Caco-2 (cell line): Measurements from ENCODE around the gene GPC5. TPM values are rescaled to one million over a fixed set of nuclear protein-coding genes. Genes with fewer than 3 reads are reported as not detected.

Experiments
- BruUV-seq: library from RNA; stranded (reverse); fragments of 400-500 nt; replicated peaks from 2 replicates; lab custom pipeline; 2021; lab: Mats Ljungman, UMichigan
- CTCF ChIA-PET: fragments of 300-600 bp; sonication (Branson Sonifier 250); formaldehyde crosslinking; loops from one replicate; lab custom pipeline; 2022; ENCODE audit warnings: antibody characterized with exemption; lab: Charles Lee
- POLR2A ChIA-PET: fragments of 300-600 bp; sonication (Branson Sonifier 250); formaldehyde crosslinking; loops from one replicate; lab custom pipeline; 2022; ENCODE audit warnings: antibody characterized with exemption; lab: Charles Lee
- DNase-seq, 2 experiments: peaks; one replicate each; pipeline versions ENCODE4 v3.0.0 to v3.0.0-alpha.2; 2020 to 2022
- H3K27me3 ChIP-seq: replicated peaks from 2 replicates; pipeline ENCODE4 v1.6.0; 2011; ENCODE audit warnings: low read length; ENCODE audit not compliant: control insufficient read depth, insufficient read depth
- H3K36me3 ChIP-seq: 2 replicates; pipeline ENCODE4 v1.5.1; 2011; ENCODE audit warnings: low read length; ENCODE audit not compliant: control insufficient read depth, insufficient read depth
- H3K4me1 ChIP-seq: fragments of 250-450 bp; sonication (Bioruptor Pico); 2 replicates; pipeline ENCODE4 v1.5.1; 2020; ENCODE audit warnings: mild to moderate bottlenecking
- H3K4me3 ChIP-seq: 2 replicates; pipeline ENCODE4 v1.5.1; 2011; ENCODE audit warnings: low read depth, mild to moderate bottlenecking, control low read depth, low read length
- H3K9me3 ChIP-seq: fragments of 250-450 bp; sonication (Bioruptor Pico); 2 replicates; pipeline ENCODE4 v1.5.1; 2020; ENCODE audit warnings: mild to moderate bottlenecking, moderate library complexity
- H3K27ac Mint-ChIP-seq: one replicate; pipeline ENCODE4 v1.8.0; 2022; ENCODE audit warnings: mixed read lengths; ENCODE audit not compliant: unreplicated experiment
- H3K27me3 Mint-ChIP-seq: one replicate; pipeline ENCODE4 v1.8.0; 2022; ENCODE audit warnings: mixed read lengths; ENCODE audit not compliant: insufficient read depth, unreplicated experiment
- H3K36me3 Mint-ChIP-seq: one replicate; pipeline ENCODE4 v1.8.0; 2022; ENCODE audit warnings: mild to moderate bottlenecking, mixed read lengths; ENCODE audit not compliant: insufficient read depth, unreplicated experiment
- H3K4me1 Mint-ChIP-seq: one replicate; pipeline ENCODE4 v1.8.0; 2022; ENCODE audit warnings: low read depth, mixed read lengths; ENCODE audit not compliant: unreplicated experiment
- H3K4me3 Mint-ChIP-seq: one replicate; pipeline ENCODE4 v1.8.0; 2022; ENCODE audit warnings: mild to moderate bottlenecking, moderate library complexity, mixed read lengths; ENCODE audit not compliant: unreplicated experiment
- H3K9me3 Mint-ChIP-seq: one replicate; pipeline ENCODE4 v1.8.0; 2022; ENCODE audit warnings: mixed read lengths; ENCODE audit not compliant: unreplicated experiment
- intact Hi-C: fragments of 100-400 bp; cut with micrococcal nuclease; formaldehyde crosslinking; loops from one replicate; pipeline ENCODE4 v1.10.0; 2022; ENCODE audit not compliant: unreplicated experiment
- total RNA-seq: library from RNA; stranded (reverse); gene quantifications from 2 replicates; pipeline ENCODE4 v1.2.3, GENCODE V29; 2022
- TF ChIP-seq, protein P1 (sequence below), 2 experiments: fragments of 200-600 bp in 1 of 2; IDR thresholded peaks; 1 replicate in 1 of 2; 2 replicates in 1 of 2; pipeline versions ENCODE4 v1.5.1 to v1.8.0; 2011 to 2022; ENCODE audit warnings: antibody characterized with exemption in 1 of 2, control low read depth in 1 of 2, inconsistent platforms in 1 of 2, low read depth in 1 of 2, low read length in 1 of 2, mild to moderate bottlenecking in 1 of 2, moderate library complexity in 1 of 2; ENCODE audit not compliant: insufficient read depth in 1 of 2, severe bottlenecking in 1 of 2, unreplicated experiment in 1 of 2

Gene GPC5
- total RNA-seq, 1 experiment from 2014 or later = 4.1 TPM

DNA sequence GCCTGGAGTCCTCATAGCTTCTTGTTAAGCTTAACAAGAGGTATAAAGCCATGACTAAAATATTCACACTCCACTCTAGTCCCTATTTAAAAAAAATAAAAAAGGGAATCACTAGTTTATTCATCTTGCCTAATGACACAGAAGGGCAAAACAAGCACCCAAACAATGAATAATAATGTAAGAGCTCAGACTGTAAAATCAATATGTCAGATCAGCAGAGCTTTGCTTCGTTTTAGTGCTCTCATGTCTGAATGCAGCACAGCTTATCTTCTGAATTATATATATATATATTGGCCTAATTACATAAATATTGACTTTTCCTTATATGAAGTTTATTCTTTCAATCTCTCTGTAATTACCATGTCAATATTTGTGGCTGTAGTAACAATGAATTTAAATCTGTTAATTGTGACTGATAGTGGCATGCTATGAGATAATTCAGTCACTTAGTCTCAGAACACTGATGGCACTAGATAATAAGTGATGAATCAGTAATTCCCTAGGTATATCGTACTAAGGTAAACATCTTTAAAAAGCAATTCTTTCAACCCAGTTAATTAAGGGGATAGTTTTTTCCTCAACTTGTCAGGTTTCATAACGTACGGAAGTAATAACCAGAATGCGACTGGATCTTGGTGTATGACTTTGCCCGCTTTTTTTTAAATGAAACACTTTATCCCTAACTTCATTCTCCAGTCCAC lies 1466.3 kb downstream of the GPC5 start:
- no peak overlapping the region for H3K27ac Mint-ChIP-seq
- TF ChIP-seq, protein P1, sequence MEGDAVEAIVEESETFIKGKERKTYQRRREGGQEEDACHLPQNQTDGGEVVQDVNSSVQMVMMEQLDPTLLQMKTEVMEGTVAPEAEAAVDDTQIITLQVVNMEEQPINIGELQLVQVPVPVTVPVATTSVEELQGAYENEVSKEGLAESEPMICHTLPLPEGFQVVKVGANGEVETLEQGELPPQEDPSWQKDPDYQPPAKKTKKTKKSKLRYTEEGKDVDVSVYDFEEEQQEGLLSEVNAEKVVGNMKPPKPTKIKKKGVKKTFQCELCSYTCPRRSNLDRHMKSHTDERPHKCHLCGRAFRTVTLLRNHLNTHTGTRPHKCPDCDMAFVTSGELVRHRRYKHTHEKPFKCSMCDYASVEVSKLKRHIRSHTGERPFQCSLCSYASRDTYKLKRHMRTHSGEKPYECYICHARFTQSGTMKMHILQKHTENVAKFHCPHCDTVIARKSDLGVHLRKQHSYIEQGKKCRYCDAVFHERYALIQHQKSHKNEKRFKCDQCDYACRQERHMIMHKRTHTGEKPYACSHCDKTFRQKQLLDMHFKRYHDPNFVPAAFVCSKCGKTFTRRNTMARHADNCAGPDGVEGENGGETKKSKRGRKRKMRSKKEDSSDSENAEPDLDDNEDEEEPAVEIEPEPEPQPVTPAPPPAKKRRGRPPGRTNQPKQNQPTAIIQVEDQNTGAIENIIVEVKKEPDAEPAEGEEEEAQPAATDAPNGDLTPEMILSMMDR (IDR thresholded peaks at IDR 0.05; ENCODE audit: insufficient read depth in 1 of 2, low read depth in 1 of 2, low read length in 1 of 2, severe bottlenecking in 1 of 2, unreplicated experiment in 1 of 2) = no peak
- no peak for DNase-seq
- CTCF ChIA-PET = no interaction called here
- no peaks in the 10 kb centered on the region for H3K4me1 ChIP-seq
- intact Hi-C loops = no loop called here
- no peaks in the 10 kb centered on the region for H3K4me1 Mint-ChIP-seq
- H3K9me3 ChIP-seq = no peaks in the 10 kb centered on the region
- H3K27me3 Mint-ChIP-seq = peaks cover 2% of the 10 kb centered on the region
- POLR2A ChIA-PET = no interaction called here
- H3K4me3 ChIP-seq = no peak overlapping the region
- H3K9me3 Mint-ChIP-seq = no peaks in the 10 kb centered on the region
- H3K36me3 ChIP-seq = no peaks in the 10 kb centered on the region
- H3K36me3 Mint-ChIP-seq = no peaks in the 10 kb centered on the region
- H3K4me3 Mint-ChIP-seq = no peak overlapping the region
- no peaks in the 10 kb centered on the region for H3K27me3 ChIP-seq
- no TSS peak for BruUV-seq

DNA sequence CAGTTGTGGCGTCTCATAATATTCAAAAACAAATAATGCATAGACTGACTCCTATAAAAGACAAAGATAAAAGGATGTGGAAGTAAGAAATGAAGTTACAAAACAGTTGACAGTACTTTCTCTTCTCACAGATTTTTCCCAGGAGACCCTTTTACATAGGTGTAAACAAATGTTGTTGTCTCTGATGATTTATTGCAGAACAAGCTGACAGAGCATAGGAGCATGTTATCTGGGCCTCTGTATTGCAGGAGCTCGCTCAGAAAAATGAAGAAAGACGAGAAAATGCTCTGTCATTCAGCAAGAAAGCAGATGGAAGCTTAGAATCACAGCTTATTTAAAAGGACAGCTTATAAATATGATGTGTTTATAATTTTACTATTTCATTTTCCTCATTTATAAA lies 1474.6 kb downstream of the GPC5 start:
- BruUV-seq = no TSS peak
- Mint-ChIP-seq H3K36me3 (no peaks in the 10 kb centered on the region), H3K27me3 (peaks cover 2% of the 10 kb centered on the region), H3K27ac (no peak overlapping the region), H3K4me1 (no peaks in the 10 kb centered on the region), H3K4me3 (no peak overlapping the region), H3K9me3 (no peaks in the 10 kb centered on the region)
- no peak for DNase-seq
- ChIA-PET CTCF (no interaction called here), POLR2A (no interaction called here)
- TF ChIP-seq, protein P1 (IDR thresholded peaks at IDR 0.05; ENCODE audit: insufficient read depth in 1 of 2, low read depth in 1 of 2, low read length in 1 of 2, severe bottlenecking in 1 of 2, unreplicated experiment in 1 of 2) = no peak
- Histone ChIP-seq H3K27me3 (no peaks in the 10 kb centered on the region), H3K4me3 (no peak overlapping the region), H3K4me1 (no peaks in the 10 kb centered on the region), H3K9me3 (no peaks in the 10 kb centered on the region), H3K36me3 (no peaks in the 10 kb centered on the region)
- intact Hi-C loops = no loop called here

DNA sequence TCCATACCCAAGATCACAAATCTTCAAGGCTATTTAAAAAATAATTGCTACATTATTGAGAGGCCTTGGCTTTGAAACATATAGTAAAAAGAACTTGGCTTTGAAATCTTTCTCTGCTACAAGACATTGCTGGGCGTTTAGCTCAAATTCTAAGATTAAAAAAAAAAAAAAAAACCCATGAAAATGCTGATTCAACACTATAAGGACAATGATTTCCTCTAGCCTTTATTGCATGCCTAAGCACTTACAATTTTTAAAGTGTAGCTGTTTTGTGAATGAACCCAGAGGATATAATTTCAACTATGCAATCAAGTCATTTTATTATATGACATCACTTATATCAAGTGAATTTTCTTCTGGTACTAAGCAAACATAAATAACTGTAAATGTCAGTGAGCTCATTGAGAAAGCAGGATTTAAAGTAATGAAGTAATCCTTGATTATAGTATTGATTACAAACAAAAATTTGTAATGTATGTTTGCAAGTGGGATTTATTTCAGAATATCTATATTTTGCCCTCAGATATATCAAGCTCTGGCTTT lies 1488.2 kb downstream of the GPC5 start:
- H3K4me1 ChIP-seq = no peaks in the 10 kb centered on the region
- no TSS peak for BruUV-seq
- ChIA-PET POLR2A (no interaction called here), CTCF (no interaction called here)
- no peaks in the 10 kb centered on the region for H3K27me3 ChIP-seq
- no peaks in the 10 kb centered on the region for H3K9me3 ChIP-seq
- H3K27ac Mint-ChIP-seq = no peak overlapping the region
- no peak overlapping the region for H3K4me3 ChIP-seq
- no peaks in the 10 kb centered on the region for H3K9me3 Mint-ChIP-seq
- no peaks in the 10 kb centered on the region for H3K4me1 Mint-ChIP-seq
- DNase-seq = no peak
- H3K36me3 Mint-ChIP-seq = no peaks in the 10 kb centered on the region
- intact Hi-C loops = no loop called here
- TF ChIP-seq, protein P1 (IDR thresholded peaks at IDR 0.05; ENCODE audit: insufficient read depth in 1 of 2, low read depth in 1 of 2, low read length in 1 of 2, severe bottlenecking in 1 of 2, unreplicated experiment in 1 of 2) = no peak
- no peaks in the 10 kb centered on the region for H3K36me3 ChIP-seq
- H3K4me3 Mint-ChIP-seq = no peak overlapping the region
- H3K27me3 Mint-ChIP-seq = peaks cover 9% of the 10 kb centered on the region
